HG03135 (cell line): ENCODE data around the gene SLAMF1.

Experiments
- ATAC-seq: cut with Tn5 transposase; IDR thresholded peaks from one replicate; pipeline ENCODE4 v1.9.1; 2021; ENCODE audit warnings: mild to moderate bottlenecking, moderate library complexity; ENCODE audit not compliant: unreplicated experiment

SLAMF1 gene

GRCh38 chr1:160625725-160626498 is 20.9 kb downstream of the SLAMF1 start:
- no peak for ATAC-seq

DNA sequence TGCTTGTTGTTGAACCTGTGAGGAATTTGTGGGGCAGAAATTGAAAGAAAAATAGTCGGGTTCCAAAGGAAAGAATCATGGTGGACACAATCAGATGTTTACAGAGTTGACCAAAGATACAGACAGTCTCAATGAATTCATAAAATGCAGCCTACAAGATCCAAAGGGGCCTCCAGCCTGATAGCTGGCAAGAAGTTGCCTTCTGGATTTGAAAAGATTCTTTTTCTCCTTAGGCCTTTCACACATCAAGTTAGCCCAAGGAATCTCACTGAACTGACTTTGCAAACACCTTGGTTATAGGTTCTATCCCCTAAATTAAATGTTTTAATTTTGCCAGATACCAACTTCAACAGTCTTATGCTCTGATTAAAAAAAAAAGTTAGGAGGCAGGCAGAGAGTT is 21.5 kb downstream of the SLAMF1 start:
- ATAC-seq = no peak

- no peak for ATAC-seq
Observed at GRCh38 chr1:160624464-160624863, 22.4 kb downstream of the SLAMF1 start.

GRCh38 chr1:160623862-160624261 is 23.0 kb downstream of the SLAMF1 start:
- ATAC-seq = no peak

DNA sequence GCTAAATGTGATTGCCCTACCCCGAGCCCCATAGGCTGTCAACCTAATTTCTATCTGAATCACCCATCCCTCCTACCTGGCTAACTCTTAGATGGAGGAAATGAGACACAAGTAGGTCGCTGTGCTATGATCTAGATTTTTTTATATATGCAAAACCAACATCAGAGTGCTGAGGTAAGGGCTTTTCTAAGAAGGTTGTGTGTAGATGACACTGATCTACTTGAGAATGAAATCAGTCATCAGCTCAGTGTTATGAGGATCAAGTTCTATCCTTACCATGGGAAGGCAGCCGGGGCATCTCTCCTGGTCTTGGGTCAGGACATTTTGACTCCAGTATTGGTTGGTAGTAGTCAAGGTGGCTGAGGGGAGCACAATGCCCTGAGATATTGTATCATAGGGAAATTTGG is 23.6 kb downstream of the SLAMF1 start:
- no peak for ATAC-seq

- ATAC-seq = no peak
Observed at GRCh38 chr1:160622501-160623226, 24.2 kb downstream of the SLAMF1 start.

DNA sequence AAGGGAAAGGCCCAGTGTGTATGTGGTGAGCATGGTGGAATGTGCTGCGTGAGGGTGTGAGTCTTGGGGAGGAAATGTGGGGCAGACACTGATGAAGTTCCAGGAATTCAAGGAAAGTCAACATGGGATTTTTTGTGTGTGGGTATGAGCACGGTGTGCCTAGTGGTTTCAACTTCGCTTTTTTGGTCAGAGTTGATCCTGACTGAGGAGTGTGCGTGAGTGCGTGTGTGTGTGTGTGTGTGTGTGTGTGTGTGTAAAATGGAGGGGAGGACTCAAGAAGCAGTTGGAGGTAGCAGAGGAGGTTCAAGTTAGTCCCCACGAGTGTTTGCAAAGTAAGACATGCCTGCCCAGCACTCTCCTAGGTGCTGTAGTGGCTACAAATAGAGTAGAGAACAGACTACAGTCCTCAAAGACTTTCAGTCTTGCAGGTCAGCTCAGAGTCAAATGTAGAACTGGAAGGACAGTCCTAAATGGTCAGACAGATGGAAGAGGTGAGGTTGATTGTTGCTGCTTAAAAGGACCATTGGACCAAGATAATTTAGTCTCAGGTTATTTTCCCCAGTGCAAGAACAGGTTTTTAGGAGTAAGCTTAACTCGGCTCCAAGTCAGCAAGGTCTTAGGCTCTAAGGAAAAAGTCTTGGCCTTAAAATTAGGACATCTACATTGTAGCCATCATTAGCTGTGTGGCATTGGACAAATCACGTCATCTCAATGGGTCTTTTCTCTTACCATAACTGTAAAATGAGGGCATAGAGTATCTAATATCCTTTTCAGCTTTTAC is 25.0 kb downstream of the SLAMF1 start:
- no peak for ATAC-seq

DNA sequence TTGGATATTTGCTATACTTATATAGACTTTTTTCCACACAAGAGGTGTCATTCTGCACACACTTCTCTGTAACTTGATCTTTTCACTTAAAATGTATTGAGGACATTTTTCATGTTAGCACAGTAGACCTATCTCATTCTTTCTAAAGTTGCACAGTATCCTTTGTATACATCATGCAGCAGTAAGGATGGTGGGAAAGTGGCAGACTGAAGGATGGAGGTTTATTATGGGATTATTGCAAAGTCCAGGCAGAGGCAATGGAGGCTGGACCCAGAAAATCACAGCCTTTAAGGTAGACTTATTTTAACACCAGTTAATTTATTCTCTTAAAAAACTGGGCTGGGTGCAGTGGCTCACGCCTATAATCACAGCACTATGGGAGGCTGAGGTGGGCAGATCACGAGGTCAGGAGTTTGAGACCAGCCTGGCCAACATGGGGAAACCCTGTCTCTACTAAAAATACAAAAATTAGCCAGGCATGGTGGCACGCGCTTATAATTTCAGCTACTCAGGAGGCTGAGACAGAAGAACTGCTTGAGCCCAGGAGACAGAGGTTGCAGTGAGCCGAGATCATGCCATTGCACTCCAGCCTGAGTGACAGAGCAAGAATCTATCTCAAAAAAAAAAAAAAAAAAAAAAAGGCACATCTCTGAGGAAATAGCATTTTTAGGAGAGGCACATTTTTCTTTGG is 25.8 kb downstream of the SLAMF1 start:
- ATAC-seq = no peak

- no peak for ATAC-seq
Observed at GRCh38 chr1:160619742-160620277, 27.0 kb downstream of the SLAMF1 start.

- ATAC-seq = no peak
Observed at GRCh38 chr1:160618763-160619274, 28.0 kb downstream of the SLAMF1 start.

GRCh38 chr1:160618327-160618726 is 28.5 kb downstream of the SLAMF1 start:
- no peak for ATAC-seq

GRCh38 chr1:160615660-160616059 is 31.2 kb downstream of the SLAMF1 start:
- no peak for ATAC-seq

- no peak for ATAC-seq
Observed at GRCh38 chr1:160614410-160614809, 32.4 kb downstream of the SLAMF1 start.

DNA sequence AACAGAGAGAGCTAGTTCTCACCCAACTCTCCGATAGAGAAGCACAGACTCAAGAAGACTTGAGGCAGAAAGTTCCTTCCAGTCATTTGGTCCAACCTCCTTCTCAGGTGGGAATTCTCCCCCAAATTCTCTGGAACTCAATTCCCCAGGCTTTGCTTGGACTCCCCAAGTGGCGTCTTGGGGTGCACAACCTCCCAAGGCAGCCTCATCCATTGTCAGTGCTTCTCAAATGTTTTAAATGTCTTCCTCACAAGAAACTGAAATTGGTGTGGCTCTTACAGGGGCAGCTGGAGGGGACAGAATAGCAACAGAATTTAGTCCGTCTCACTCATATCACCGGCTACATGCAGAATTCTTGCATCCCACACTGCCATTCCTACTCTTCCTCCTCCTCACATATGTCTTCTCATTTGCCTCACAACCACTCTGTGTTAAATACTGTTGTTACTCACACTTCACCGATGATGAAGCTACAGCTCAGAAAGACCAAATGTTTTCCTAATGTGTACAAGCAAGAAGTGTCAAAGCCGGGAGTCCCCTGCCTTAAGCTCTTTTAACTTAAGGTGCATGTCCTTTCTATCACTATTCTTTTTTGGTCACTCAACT is 34.1 kb downstream of the SLAMF1 start:
- no peak for ATAC-seq

GRCh38 chr1:160610569-160611242 is 36.1 kb downstream of the SLAMF1 start:
- ATAC-seq = no peak

- no peak for ATAC-seq
Observed at GRCh38 chr1:160608941-160609340, 37.9 kb downstream of the SLAMF1 start.

GRCh38 chr1:160608514-160608913 is 38.3 kb downstream of the SLAMF1 start:
- no peak for ATAC-seq

- no peak for ATAC-seq
Observed at GRCh38 chr1:160608057-160608456, 38.8 kb downstream of the SLAMF1 start.

- no peak for ATAC-seq
Observed at GRCh38 chr1:160607672-160608032, 39.2 kb downstream of the SLAMF1 start.
